HUDEP-2 (cell line): ENCODE data around the gene CBY3.
"Not testable (repeated sequence)": the region's sequence is repeated elsewhere in the genome, so short reads cannot be mapped to it uniquely, and the experiment has no call there.

Source experiments
- DNase-seq, 76 experiments: peaks; one replicate each; lab custom pipeline; 2025; ENCODE audit not compliant: unreplicated experiment in 76 of 76; lab: John Stamatoyannopoulos, UW

Gene CBY3

GRCh38 chr5:179678223-179679013, 2.4 kb downstream of the CBY3 start:
- peak in 74 of 76 experiments; percentile 20 to 94 (median 90) for DNase-seq

- peak in 54 of 76 experiments; percentile 3 to 69 (median 32) for DNase-seq
These were observed 12.4 kb downstream of the CBY3 start for GRCh38 chr5:179668391-179668790.

- DNase-seq, result not testable (repeated sequence)
These were observed 19.2 kb downstream of the CBY3 start for GRCh38 chr5:179661647-179662046.

- DNase-seq, result peak in 1 of 76 experiments; percentile 1
These were observed 22.5 kb downstream of the CBY3 start for GRCh38 chr5:179658179-179658856.

GRCh38 chr5:179657302-179658178, 23.3 kb downstream of the CBY3 start:
- not testable (repeated sequence) for DNase-seq

- DNase-seq, result not testable (repeated sequence)
These were observed 27.7 kb downstream of the CBY3 start for GRCh38 chr5:179653135-179653534.

GRCh38 chr5:179650245-179650644, 30.6 kb downstream of the CBY3 start:
- DNase-seq, result not testable (repeated sequence)

- DNase-seq, result not testable (repeated sequence)
These were observed 31.6 kb downstream of the CBY3 start for GRCh38 chr5:179649166-179649703.

- no peak for DNase-seq
These were observed 32.4 kb downstream of the CBY3 start for GRCh38 chr5:179648410-179648809.

GRCh38 chr5:179644766-179645165, 36.1 kb downstream of the CBY3 start:
- DNase-seq, result not testable (repeated sequence)

GRCh38 chr5:179643141-179643920, 37.5 kb downstream of the CBY3 start:
- DNase-seq, result not testable (repeated sequence)

- DNase-seq, result not testable (repeated sequence)
These were observed 38.2 kb downstream of the CBY3 start for GRCh38 chr5:179642626-179643025.

- not testable (repeated sequence) for DNase-seq
These were observed 39.1 kb downstream of the CBY3 start for GRCh38 chr5:179641745-179642144.

GRCh38 chr5:179639296-179639695, 41.5 kb downstream of the CBY3 start:
- DNase-seq, result not testable (repeated sequence)

GRCh38 chr5:179634370-179635172, 46.3 kb downstream of the CBY3 start:
- not testable (repeated sequence) for DNase-seq

GRCh38 chr5:179633501-179634369, 47.1 kb downstream of the CBY3 start:
- DNase-seq, result not testable (repeated sequence)
